GM19328 (cell line): Measurements from ENCODE around the gene KRTAP26-1.

ENCODE experiments used
- ATAC-seq: cut with Tn5 transposase; IDR thresholded peaks from one replicate; pipeline ENCODE4 v1.9.1; 2021; ENCODE audit warnings: mild to moderate bottlenecking, moderate library complexity; ENCODE audit not compliant: unreplicated experiment

The KRTAP26-1 gene

GRCh38 chr21:30320215-30320614 is at the start of gene KRTAP26-1:
Gene KRTAP26-1, minus strand, starts transcription at chr21:30320315. Its CDS starts 280 bp downstream, at chr21:30320035.
- no peak for ATAC-seq

GRCh38 chr21:30355906-30356305 is 35.8 kb upstream of the KRTAP26-1 start:
- ATAC-seq, result no peak

- no peak for ATAC-seq
Measured at GRCh38 chr21:30354308-30355005, 34.3 kb upstream of the KRTAP26-1 start.

- ATAC-seq, result no peak
Measured at GRCh38 chr21:30351534-30351933, 31.4 kb upstream of the KRTAP26-1 start.

GRCh38 chr21:30349572-30349971 is 29.5 kb upstream of the KRTAP26-1 start:
- ATAC-seq, result no peak

GRCh38 chr21:30348506-30348905 is 28.4 kb upstream of the KRTAP26-1 start, which contains the start of gene KRTAP23-1:
Gene KRTAP23-1, minus strand, starts transcription at chr21:30348606. Its CDS starts 0 bp downstream, at chr21:30348606.
- no peak for ATAC-seq

GRCh38 chr21:30345014-30345413 is 24.9 kb upstream of the KRTAP26-1 start:
- ATAC-seq, result no peak

GRCh38 chr21:30340714-30341573 is 20.8 kb upstream of the KRTAP26-1 start:
- ATAC-seq, result no peak

- no peak for ATAC-seq
Measured at GRCh38 chr21:30338717-30339116, 18.6 kb upstream of the KRTAP26-1 start.

- ATAC-seq, result no peak
Measured at GRCh38 chr21:30337772-30338171, 17.7 kb upstream of the KRTAP26-1 start.

GRCh38 chr21:30337276-30337744 is 17.2 kb upstream of the KRTAP26-1 start, which contains the start of gene KRTAP27-1:
Gene KRTAP27-1, minus strand, starts transcription at chr21:30337694. Its CDS starts 26 bp downstream, at chr21:30337668.
- ATAC-seq, result no peak

- no peak for ATAC-seq
Measured at GRCh38 chr21:30336596-30336995, 16.5 kb upstream of the KRTAP26-1 start.

GRCh38 chr21:30333736-30334135 is 13.6 kb upstream of the KRTAP26-1 start:
- ATAC-seq, result no peak

GRCh38 chr21:30332681-30333080 is 12.6 kb upstream of the KRTAP26-1 start:
- ATAC-seq, result no peak

GRCh38 chr21:30329203-30329875 is 9.2 kb upstream of the KRTAP26-1 start:
- no peak for ATAC-seq

- ATAC-seq, result no peak
Measured at GRCh38 chr21:30326390-30326789, 6.3 kb upstream of the KRTAP26-1 start.

- no peak for ATAC-seq
Measured at GRCh38 chr21:30315701-30316100, 4.4 kb downstream of the KRTAP26-1 start.

- no peak for ATAC-seq
Measured at GRCh38 chr21:30306884-30307283, 13.2 kb downstream of the KRTAP26-1 start.

- ATAC-seq, result no peak
Measured at GRCh38 chr21:30305136-30305535, 15.0 kb downstream of the KRTAP26-1 start.

- ATAC-seq, result no peak
Measured at GRCh38 chr21:30289215-30289614, 30.9 kb downstream of the KRTAP26-1 start, which contains the start of gene KRTAP25-1. Gene KRTAP25-1, minus strand, starts transcription at chr21:30289514. Its CDS starts 24 bp downstream, at chr21:30289490.

GRCh38 chr21:30282850-30283249 is 37.3 kb downstream of the KRTAP26-1 start, which contains the start of gene KRTAP24-1:
Gene KRTAP24-1, minus strand, starts transcription at chr21:30282950. Its CDS starts 18 bp downstream, at chr21:30282932.
- no peak for ATAC-seq
